Right lobe of liver (tissue), 6 donors: ENCODE results near the gene KRT40. TPM values are rescaled to one million over a fixed set of nuclear protein-coding genes. Genes with fewer than 3 reads are reported as not detected.

Experiments
- ATAC-seq, 4 donors: fragments of 200-7000 bp; cut with Tn5 transposase; one replicate each; pipeline ENCODE4 v1.9.1; 2020; ENCODE audit warnings: mild to moderate bottlenecking in 4 of 4, moderate library complexity in 4 of 4
- DNase-seq, 3 donors: peaks; one replicate each; pipeline ENCODE4 v3.0.0-alpha.2; 2020
- H3K27ac ChIP-seq, 3 donors: fragments of 200-600 bp; one replicate each; pipeline ENCODE4 v1.8.0; 2022
- H3K27me3 ChIP-seq, 2 donors: fragments of 200-600 bp; one replicate each; pipeline ENCODE4 v1.8.0; 2022
- H3K36me3 ChIP-seq, 4 donors: fragments of 200-600 bp; sonication (generic) in 1 of 4; one replicate each; pipeline versions ENCODE4 v1.5.1 to v1.8.0; 2017 to 2022; ENCODE audit warnings: control low read depth in 1 of 4
- H3K4me1 ChIP-seq, 4 donors: fragments of 200-600 bp; sonication (generic) in 1 of 4; one replicate each; pipeline versions ENCODE4 v1.5.1 to v1.8.0; 2017 to 2022; ENCODE audit warnings: control low read depth in 1 of 4
- H3K4me3 ChIP-seq, 3 donors: fragments of 200-600 bp; one replicate each; pipeline ENCODE4 v1.8.0; 2022
- H3K9me3 ChIP-seq, 4 donors: fragments of 200-600 bp; sonication (generic) in 1 of 4; one replicate each; pipeline versions ENCODE4 v1.5.1 to v1.8.0; 2017 to 2022; ENCODE audit warnings: control low read depth in 1 of 4
- POLR2A ChIP-seq: fragments of 450-650 bp; IDR thresholded peaks from one replicate; pipeline ENCODE4 v1.6.1; 2017; ENCODE audit warnings: antibody characterized with exemption, mild to moderate bottlenecking
- WGBS: methylation state at CpG from one replicate; pipeline ENCODE4 v1.1.6; 2018; ENCODE audit warnings: low coverage, low lambda C conversion rate; ENCODE audit not compliant: insufficient coverage; ENCODE audit errors: missing lambda C conversion rate; 5-methylcytosine and 5-hydroxymethylcytosine counted together
- intact Hi-C, 2 donors: fragments of 100-400 bp; cut with DNase I; formaldehyde crosslinking; loops; one replicate each; pipeline versions ENCODE4 v1.11.2 to v1.14.1; 2022
- long read RNA-seq: library from polyadenylated mRNA; unstranded; transcript quantifications from one replicate; pipeline ENCODE4 v2.0.0, GENCODE V29; 2019
- total RNA-seq, 6 experiments: library from RNA; depleted of rRNA in 2 of 6; stranded (reverse); fragments of >200 nt in 2 of 6; fragmentation: NEBNext Ultra II Directional in 3 of 6; extraction: Animal tissue kit (Norgen Biotek cat#: 25700) in 3 of 6; gene quantifications; one replicate each; pipeline versions ENCODE4 v1.1.0 to v1.2.4, GENCODE V29; 2016 to 2023
- TF ChIP-seq, protein P1 (sequence below), 4 donors: fragments of 200-600 bp in 3 of 4; fragments of 450-650 bp in 1 of 4; IDR thresholded peaks; one replicate each; pipeline versions ENCODE4 v1.5.1 to v1.8.0; 2016 to 2022; ENCODE audit warnings: antibody characterized with exemption in 4 of 4, mild to moderate bottlenecking in 2 of 4
- donor health status: DM: no; HTN: yes; CAD: no.
- donor health status: DM: no; HTN: no; CAD: no.
- donor health status: DM: no; HTN: no; CAD: no.
- donor health status: DM: no; HTN: yes; CAD: no.
- donor health status: DM: no; HTN: yes; CAD: no.

KRT40 gene
- total RNA-seq, result not detected
- long read RNA-seq, result 0 reads

DNA sequence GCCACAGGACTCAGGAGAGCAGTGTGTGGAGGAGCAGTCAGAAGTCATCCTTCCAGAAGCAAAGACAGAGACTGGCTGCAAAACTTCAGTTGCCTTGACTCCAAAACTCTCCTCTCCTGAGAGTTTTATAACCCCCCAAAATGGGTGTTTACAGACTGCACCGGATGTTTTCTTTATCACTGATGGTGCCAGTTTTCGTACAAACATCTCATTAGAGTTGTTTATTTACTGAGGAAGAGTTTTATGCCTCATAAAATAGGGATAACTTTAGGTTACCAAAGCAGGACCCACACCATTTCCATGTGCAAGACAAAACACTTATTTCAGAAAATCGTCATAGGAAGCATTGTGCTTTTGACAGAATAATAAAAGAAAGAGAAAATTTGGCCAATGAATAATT is at the start of gene KRT40:
KRT40 (minus strand) TSS at position 101 of the 400 bp plus-strand sequence; CDS start at position 48, 53 bp downstream.
- Histone ChIP-seq H3K36me3 (no peaks in the 10 kb centered on the region), H3K4me1 (no peaks in the 10 kb centered on the region), H3K9me3 (no peaks in the 10 kb centered on the region), H3K4me3 (no peak within 1 kb of the TSS), H3K27ac (no peak within 1 kb of the TSS), H3K27me3 (no peaks in the 10 kb centered on the region)
- DNase-seq (no peak), ATAC-seq (no peak)
- 18% methylated on average over 3 of the region's 3 CpGs for WGBS
- TF ChIP-seq POLR2A, result no peak
- TF ChIP-seq, protein P1, sequence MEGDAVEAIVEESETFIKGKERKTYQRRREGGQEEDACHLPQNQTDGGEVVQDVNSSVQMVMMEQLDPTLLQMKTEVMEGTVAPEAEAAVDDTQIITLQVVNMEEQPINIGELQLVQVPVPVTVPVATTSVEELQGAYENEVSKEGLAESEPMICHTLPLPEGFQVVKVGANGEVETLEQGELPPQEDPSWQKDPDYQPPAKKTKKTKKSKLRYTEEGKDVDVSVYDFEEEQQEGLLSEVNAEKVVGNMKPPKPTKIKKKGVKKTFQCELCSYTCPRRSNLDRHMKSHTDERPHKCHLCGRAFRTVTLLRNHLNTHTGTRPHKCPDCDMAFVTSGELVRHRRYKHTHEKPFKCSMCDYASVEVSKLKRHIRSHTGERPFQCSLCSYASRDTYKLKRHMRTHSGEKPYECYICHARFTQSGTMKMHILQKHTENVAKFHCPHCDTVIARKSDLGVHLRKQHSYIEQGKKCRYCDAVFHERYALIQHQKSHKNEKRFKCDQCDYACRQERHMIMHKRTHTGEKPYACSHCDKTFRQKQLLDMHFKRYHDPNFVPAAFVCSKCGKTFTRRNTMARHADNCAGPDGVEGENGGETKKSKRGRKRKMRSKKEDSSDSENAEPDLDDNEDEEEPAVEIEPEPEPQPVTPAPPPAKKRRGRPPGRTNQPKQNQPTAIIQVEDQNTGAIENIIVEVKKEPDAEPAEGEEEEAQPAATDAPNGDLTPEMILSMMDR (IDR thresholded peaks at IDR 0.05), result no peak
- intact Hi-C loops, result no loop called here

DNA sequence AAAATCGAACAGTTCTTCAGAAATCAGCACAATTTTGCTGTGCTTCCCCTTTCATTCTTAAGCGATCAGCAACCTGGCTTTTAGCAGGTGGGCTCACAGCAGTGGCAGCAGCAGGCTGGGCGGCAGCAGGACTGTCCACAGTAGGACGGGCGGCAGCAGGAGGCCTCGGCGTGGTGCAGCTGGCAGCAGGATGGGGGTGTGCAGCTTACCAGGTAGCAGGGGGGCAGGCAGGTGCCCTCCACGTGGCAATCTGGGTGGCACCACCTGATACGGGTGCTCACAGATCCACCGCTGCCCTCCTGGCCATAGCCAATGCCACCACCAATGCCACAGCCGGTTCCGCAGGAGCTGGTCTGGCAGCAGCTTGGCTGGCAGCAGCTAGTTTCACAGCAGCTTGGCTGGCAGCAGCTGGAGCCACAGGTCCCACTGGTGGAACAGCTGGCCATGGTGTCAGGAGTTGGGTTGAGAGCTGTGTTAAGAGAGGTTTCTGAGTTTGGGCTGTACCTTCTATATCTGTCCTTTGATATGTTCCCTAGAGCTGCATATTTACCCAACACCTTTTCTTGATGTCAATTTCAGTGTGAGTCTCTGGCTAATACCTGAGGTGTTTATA is 45.6 kb upstream of the KRT40 start, which contains the start of gene KRTAP1-4:
KRTAP1-4 (minus strand) TSS at position 563 of the 613 bp plus-strand sequence; CDS start at position 446, 117 bp downstream.
- no peak within 1 kb of the TSS for H3K27ac ChIP-seq
- no peaks in the 10 kb centered on the region for H3K4me1 ChIP-seq
- H3K9me3 ChIP-seq, result no peaks in the 10 kb centered on the region
- no peaks in the 10 kb centered on the region for H3K27me3 ChIP-seq
- H3K4me3 ChIP-seq, result no peak within 1 kb of the TSS
- intact Hi-C loops, result no loop called here
- TF ChIP-seq, protein P1 (IDR thresholded peaks at IDR 0.05), result no peak
- TF ChIP-seq POLR2A, result no peak
- peak in 1 of 4 donors; percentile 20 for ATAC-seq
- 50% methylated on average over 6 of the region's 12 CpGs for WGBS
- no peaks in the 10 kb centered on the region for H3K36me3 ChIP-seq
- no peak for DNase-seq

DNA sequence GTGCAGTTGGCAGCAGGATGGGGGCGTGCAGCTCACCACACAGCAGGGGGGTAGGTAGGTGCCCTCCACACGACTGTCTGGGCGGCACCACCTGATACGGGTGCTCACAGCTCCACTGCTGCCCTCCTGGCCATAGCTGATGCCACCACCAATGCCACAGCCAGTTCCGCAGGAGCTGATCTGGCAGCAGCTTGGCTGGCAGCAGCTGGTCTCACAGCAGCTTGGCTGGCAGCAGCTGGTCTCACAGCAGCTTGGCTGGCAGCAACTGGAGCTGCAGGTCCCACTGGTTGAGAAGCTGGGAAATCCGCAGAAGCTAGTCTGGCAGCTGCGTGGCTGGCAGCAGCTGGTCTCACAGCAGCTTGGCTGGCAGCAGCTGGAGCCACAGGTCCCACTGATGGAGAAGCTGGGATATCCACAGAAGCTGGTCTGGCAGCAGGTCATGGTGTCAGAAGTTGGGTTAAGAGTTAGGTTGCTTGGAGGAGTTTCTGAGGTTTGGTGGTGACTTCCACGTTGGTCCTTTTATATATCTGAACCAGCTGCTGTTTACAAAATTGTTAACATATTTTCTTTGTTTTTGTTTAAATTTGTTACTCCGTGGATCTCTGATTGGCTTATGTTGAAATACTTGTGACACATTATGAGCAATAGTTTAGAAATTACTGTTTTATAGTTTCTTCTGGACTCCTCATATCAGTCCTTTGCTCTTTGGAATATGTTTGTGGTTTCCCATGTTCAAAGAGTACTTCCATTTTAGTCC is 42.8 kb upstream of the KRT40 start, which contains the start of gene KRTAP1-5:
KRTAP1-5 (minus strand) TSS at position 494 of the 757 bp plus-strand sequence; CDS start at position 441, 53 bp downstream.
- WGBS, result 40% methylated on average over 2 of the region's 9 CpGs
- no peak for DNase-seq
- TF ChIP-seq, protein P1 (IDR thresholded peaks at IDR 0.05), result no peak
- no peak for TF ChIP-seq POLR2A

DNA sequence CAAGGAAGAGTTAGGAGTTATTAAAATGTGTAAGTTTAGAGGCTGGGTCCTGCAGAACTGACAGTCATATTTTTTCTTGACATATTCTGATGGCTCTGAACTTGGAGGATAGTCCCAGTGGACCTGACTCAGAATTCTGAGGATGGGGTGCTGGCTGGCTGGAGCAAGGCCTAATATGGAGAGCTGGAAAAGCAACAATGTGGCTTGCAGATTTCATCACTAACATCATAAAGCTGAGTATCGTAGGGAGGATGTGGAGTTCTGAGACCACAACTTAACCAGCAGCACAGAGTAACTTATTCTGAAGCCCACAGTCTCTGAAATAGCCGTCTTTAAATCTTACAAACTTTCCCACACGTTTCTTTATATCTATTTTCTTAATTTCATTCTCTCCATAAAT is 40.6 kb upstream of the KRT40 start:
- Histone ChIP-seq H3K27me3 (no peaks in the 10 kb centered on the region), H3K9me3 (no peaks in the 10 kb centered on the region), H3K36me3 (no peaks in the 10 kb centered on the region), H3K4me3 (no peak overlapping the region), H3K4me1 (no peaks in the 10 kb centered on the region), H3K27ac (no peak overlapping the region)
- intact Hi-C loops, result no loop called here
- DNase-seq (no peak), ATAC-seq (no peak)
- 40% methylated on average over 3 of the region's 3 CpGs for WGBS
- TF ChIP-seq, protein P1 (IDR thresholded peaks at IDR 0.05), result no peak
- no peak for TF ChIP-seq POLR2A

More for the DNA sequence above, 42.8 kb upstream of the KRT40 start, which contains the start of gene KRTAP1-5:
- Histone ChIP-seq H3K4me1 (no peaks in the 10 kb centered on the region), H3K27ac (no peak within 1 kb of the TSS), H3K27me3 (no peaks in the 10 kb centered on the region), H3K4me3 (no peak within 1 kb of the TSS), H3K36me3 (no peaks in the 10 kb centered on the region), H3K9me3 (no peaks in the 10 kb centered on the region)
- intact Hi-C loops, result no loop called here
- peak in 1 of 4 donors; percentile 39 for ATAC-seq
